B cell (primary cell): ENCODE results near the gene PLPPR1.

Source experiments
- CTCF ChIP-seq: fragments of 200-600 bp; IDR thresholded peaks from one replicate; pipeline ENCODE4 v1.8.0; 2022; ENCODE audit warnings: antibody characterized with exemption, mild to moderate bottlenecking
- EZH2 ChIP-seq: IDR thresholded peaks from 2 replicates; pipeline ENCODE4 v1.6.1; 2012; ENCODE audit warnings: borderline replicate concordance, low read depth, mild to moderate bottlenecking, moderate library complexity, low read length; ENCODE audit not compliant: insufficient read depth, poor library complexity, severe bottlenecking

GRCh38 chr9:101246691-101247090 lies 218.2 kb downstream of the PLPPR1 start:
- TF ChIP-seq CTCF (no peak), EZH2 (no peak)
